ENCODE data around the gene CNTFR. TPM values are rescaled to one million over a fixed set of nuclear protein-coding genes. Genes with fewer than 3 reads are reported as not detected.
"Not testable (repeated sequence)": the region's sequence is repeated elsewhere in the genome, so short reads cannot be mapped to it uniquely, and the experiment has no call there.

The CNTFR gene
- total RNA-seq, 1 donor from 2014 or later: 3.1 TPM

DNA sequence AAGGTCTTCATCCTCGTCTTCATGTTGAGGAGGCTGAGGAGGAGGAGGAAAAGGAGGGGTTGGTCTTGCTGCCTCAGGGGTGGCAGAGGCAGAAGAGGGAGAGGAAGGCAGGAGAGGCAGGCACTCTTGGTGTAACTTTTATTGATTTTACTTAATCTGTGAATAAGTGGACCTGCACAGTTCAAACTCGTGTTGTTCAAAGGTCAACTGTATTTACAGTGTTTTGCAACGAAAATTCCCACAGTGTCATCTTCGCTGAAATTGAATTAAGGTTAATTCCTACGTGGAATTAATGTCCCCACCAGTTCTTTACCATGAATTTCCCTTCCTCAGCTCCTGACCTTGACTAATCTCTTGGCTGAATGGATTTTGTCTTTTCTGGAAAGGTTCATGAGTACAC is 45.5 kb downstream of the CNTFR start:
- Mint-ChIP-seq H3K4me3 (ENCODE audit: unreplicated experiment) (no peak overlapping the region), H3K9me3 (ENCODE audit: unreplicated experiment) (no peaks in the 10 kb centered on the region), H3K27ac (ENCODE audit: unreplicated experiment) (no peak overlapping the region), H3K4me1 (ENCODE audit: unreplicated experiment) (peaks cover 8% of the 10 kb centered on the region), H3K27me3 (ENCODE audit: unreplicated experiment) (peaks cover 20% of the 10 kb centered on the region), H3K36me3 (ENCODE audit: low read depth, unreplicated experiment) (no peaks in the 10 kb centered on the region)
- TF ChIP-seq, protein P1, sequence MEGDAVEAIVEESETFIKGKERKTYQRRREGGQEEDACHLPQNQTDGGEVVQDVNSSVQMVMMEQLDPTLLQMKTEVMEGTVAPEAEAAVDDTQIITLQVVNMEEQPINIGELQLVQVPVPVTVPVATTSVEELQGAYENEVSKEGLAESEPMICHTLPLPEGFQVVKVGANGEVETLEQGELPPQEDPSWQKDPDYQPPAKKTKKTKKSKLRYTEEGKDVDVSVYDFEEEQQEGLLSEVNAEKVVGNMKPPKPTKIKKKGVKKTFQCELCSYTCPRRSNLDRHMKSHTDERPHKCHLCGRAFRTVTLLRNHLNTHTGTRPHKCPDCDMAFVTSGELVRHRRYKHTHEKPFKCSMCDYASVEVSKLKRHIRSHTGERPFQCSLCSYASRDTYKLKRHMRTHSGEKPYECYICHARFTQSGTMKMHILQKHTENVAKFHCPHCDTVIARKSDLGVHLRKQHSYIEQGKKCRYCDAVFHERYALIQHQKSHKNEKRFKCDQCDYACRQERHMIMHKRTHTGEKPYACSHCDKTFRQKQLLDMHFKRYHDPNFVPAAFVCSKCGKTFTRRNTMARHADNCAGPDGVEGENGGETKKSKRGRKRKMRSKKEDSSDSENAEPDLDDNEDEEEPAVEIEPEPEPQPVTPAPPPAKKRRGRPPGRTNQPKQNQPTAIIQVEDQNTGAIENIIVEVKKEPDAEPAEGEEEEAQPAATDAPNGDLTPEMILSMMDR (IDR thresholded peaks at IDR 0.05; ENCODE audit: unreplicated experiment): no peak
- no peak for DNase-seq (ENCODE audit: low spot score)

DNA sequence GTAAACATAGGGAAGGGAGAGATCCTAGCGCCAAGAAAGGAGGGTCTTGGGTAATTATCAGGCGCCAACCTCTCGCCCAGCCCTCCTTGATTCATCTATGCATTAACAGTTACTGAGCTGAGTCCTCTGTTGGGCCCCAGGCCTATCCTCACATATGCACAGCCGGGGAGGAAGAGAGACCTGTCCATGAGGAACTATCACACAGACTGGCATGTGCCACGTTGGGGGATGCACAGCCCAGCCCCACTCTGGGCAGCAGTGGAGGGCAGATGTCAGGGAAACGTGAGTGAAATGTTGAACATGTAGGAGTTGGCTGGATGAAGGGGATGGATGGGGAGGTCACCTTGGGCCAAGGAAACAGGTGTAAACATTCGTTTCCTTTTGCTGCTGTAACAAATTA is 48.0 kb downstream of the CNTFR start:
- Mint-ChIP-seq H3K9me3 (ENCODE audit: unreplicated experiment) (no peaks in the 10 kb centered on the region), H3K27me3 (ENCODE audit: unreplicated experiment) (peaks cover 13% of the 10 kb centered on the region), H3K4me3 (ENCODE audit: unreplicated experiment) (no peak overlapping the region), H3K27ac (ENCODE audit: unreplicated experiment) (no peak overlapping the region), H3K4me1 (ENCODE audit: unreplicated experiment) (peaks cover 8% of the 10 kb centered on the region), H3K36me3 (ENCODE audit: low read depth, unreplicated experiment) (no peaks in the 10 kb centered on the region)
- TF ChIP-seq, protein P1 (IDR thresholded peaks at IDR 0.05; ENCODE audit: unreplicated experiment): no peak
- no peak for DNase-seq (ENCODE audit: low spot score)

DNA sequence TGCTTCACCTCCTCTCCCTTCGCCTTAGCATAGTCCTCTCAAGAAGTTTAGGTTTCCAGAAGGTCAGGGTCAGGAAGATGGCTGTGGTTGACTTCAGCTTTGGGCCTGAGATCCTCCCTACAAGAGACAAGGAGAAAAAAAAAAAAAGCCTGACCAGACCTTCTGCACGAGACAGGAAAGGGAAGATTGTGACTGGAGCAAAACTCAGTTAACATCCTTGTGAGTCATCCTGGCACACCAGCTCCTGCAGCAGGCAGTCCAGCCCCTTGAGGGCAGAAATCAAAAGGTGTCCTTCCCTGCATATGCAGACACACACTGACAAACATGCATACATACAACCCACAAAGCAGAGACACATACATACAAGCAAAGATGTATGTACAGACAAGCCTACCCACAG is 48.7 kb downstream of the CNTFR start:
- Mint-ChIP-seq H3K4me3 (ENCODE audit: unreplicated experiment) (no peak overlapping the region), H3K36me3 (ENCODE audit: low read depth, unreplicated experiment) (no peaks in the 10 kb centered on the region), H3K4me1 (ENCODE audit: unreplicated experiment) (peaks cover 8% of the 10 kb centered on the region), H3K27me3 (ENCODE audit: unreplicated experiment) (peaks cover 13% of the 10 kb centered on the region), H3K27ac (ENCODE audit: unreplicated experiment) (no peak overlapping the region), H3K9me3 (ENCODE audit: unreplicated experiment) (no peaks in the 10 kb centered on the region)
- no peak for DNase-seq (ENCODE audit: low spot score)
- TF ChIP-seq, protein P1 (IDR thresholded peaks at IDR 0.05; ENCODE audit: unreplicated experiment): no peak

DNA sequence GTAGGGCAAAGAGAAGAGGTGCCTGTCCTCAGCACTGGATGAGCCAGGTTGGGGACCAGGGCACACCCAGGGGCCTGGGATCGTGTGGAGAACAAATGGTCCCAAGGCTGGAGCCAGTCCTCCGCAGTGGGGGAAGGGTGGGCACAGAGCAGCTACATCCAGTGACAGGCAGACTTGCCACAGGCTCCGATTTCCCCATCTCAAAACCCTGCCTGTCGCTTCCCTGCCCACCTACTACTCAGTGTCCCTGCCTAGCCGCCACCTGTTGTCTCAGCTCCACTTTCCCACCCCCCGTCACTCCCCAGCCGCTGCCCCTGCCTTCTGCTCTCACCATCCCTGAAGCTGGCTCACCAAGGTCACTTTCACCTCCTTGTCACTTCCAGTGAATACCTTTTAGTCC is 52.8 kb downstream of the CNTFR start:
- Mint-ChIP-seq H3K27me3 (ENCODE audit: unreplicated experiment) (peaks cover 9% of the 10 kb centered on the region), H3K4me1 (ENCODE audit: unreplicated experiment) (peaks cover 8% of the 10 kb centered on the region), H3K9me3 (ENCODE audit: unreplicated experiment) (no peaks in the 10 kb centered on the region), H3K36me3 (ENCODE audit: low read depth, unreplicated experiment) (no peaks in the 10 kb centered on the region), H3K4me3 (ENCODE audit: unreplicated experiment) (no peak overlapping the region), H3K27ac (ENCODE audit: unreplicated experiment) (no peak overlapping the region)
- no peak for DNase-seq (ENCODE audit: low spot score)
- TF ChIP-seq, protein P1 (IDR thresholded peaks at IDR 0.05; ENCODE audit: unreplicated experiment): no peak

DNA sequence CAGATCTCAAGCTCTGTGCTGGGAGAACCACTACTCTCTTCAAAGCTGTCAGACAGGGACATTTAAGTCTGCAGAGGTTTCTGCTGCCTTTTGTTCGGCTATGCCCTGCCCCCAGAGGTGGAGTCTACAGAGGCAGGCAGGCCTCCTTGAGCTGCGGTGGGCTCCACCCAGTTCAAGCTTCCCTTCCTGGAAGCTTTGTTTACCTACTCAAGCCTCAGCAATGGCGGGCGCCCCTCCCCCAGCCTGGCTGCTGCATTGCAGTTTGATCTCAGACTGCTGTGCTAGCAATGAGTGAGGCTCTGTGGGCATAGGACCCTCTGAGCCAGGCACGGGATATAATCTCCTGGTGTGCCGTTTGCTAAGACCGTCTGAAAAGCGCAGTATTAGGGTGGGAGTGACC is 57.5 kb downstream of the CNTFR start:
- H3K27me3 Mint-ChIP-seq (ENCODE audit: unreplicated experiment); H3K4me3 Mint-ChIP-seq (ENCODE audit: unreplicated experiment); DNase-seq (ENCODE audit: low spot score); H3K4me1 Mint-ChIP-seq (ENCODE audit: unreplicated experiment); H3K9me3 Mint-ChIP-seq (ENCODE audit: unreplicated experiment); H3K36me3 Mint-ChIP-seq (ENCODE audit: low read depth, unreplicated experiment); H3K27ac Mint-ChIP-seq (ENCODE audit: unreplicated experiment): not testable (repeated sequence)

DNA sequence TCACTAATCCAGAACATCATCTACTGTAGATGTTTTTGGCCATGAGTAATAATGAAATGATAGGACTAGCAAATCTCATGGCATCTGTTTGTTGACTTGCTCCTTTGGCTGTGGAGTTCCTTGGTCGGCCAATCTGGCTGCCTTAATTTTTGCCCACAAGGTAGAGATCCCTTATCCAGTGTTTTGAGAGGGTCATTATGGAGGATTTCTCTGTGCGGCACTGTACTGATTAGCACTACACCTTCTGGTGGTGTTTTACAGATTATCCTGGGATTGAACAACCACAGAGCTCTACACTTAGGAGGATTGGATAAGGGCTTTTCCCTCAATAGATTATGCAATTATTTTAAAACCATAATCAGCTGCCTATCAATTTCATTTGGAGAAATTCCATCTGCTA is 63.5 kb downstream of the CNTFR start:
- no peak overlapping the region for H3K4me3 Mint-ChIP-seq (ENCODE audit: unreplicated experiment)
- H3K27me3 Mint-ChIP-seq (ENCODE audit: unreplicated experiment): peaks cover 4% of the 10 kb centered on the region
- TF ChIP-seq, protein P1 (IDR thresholded peaks at IDR 0.05; ENCODE audit: unreplicated experiment): no peak
- no peaks in the 10 kb centered on the region for H3K9me3 Mint-ChIP-seq (ENCODE audit: unreplicated experiment)
- no peak overlapping the region for H3K27ac Mint-ChIP-seq (ENCODE audit: unreplicated experiment)
- DNase-seq (ENCODE audit: low spot score): no peak
- H3K4me1 Mint-ChIP-seq (ENCODE audit: unreplicated experiment): peaks cover 9% of the 10 kb centered on the region
- H3K36me3 Mint-ChIP-seq (ENCODE audit: low read depth, unreplicated experiment): peaks cover 4% of the 10 kb centered on the region
